Smooth muscle cell (in vitro differentiated cells): Measurements from ENCODE around the gene EMID1. TPM values are rescaled to one million over a fixed set of nuclear protein-coding genes. Genes with fewer than 3 reads are reported as not detected.
"Not testable (repeated sequence)": the region's sequence is repeated elsewhere in the genome, so short reads cannot be mapped to it uniquely, and the experiment has no call there.

Source experiments
- DNase-seq: peaks from one replicate; lab custom pipeline; 2025; ENCODE audit not compliant: unreplicated experiment; lab: John Stamatoyannopoulos, UW
- H2AFZ ChIP-seq: fragments of 200-600 bp; sonication (generic); 2 replicates; pipeline ENCODE4 v1.6.0; 2016; ENCODE audit warnings: antibody characterized with exemption, low read depth, mild to moderate bottlenecking
- H3F3A ChIP-seq: fragments of 200-600 bp; sonication (generic); 2 replicates; pipeline ENCODE4 v1.6.0; 2017; ENCODE audit warnings: antibody characterized with exemption, low read depth
- H3K27ac ChIP-seq: fragments of 200-600 bp; sonication (generic); 2 replicates; pipeline ENCODE4 v1.5.1; 2016; ENCODE audit warnings: low read depth, mild to moderate bottlenecking
- H3K27me3 ChIP-seq: fragments of 200-600 bp; sonication (generic); 2 replicates; pipeline ENCODE4 v1.6.1; 2016; ENCODE audit warnings: low read depth, mild to moderate bottlenecking
- H3K36me3 ChIP-seq: fragments of 200-600 bp; sonication (generic); 2 replicates; pipeline ENCODE4 v1.5.1; 2016; ENCODE audit warnings: low read depth
- H3K4me1 ChIP-seq: fragments of 200-600 bp; sonication (generic); 2 replicates; pipeline ENCODE4 v1.5.1; 2016; ENCODE audit warnings: low read depth
- H3K4me2 ChIP-seq: fragments of 200-600 bp; sonication (generic); 2 replicates; pipeline ENCODE4 v1.6.0; 2016; ENCODE audit warnings: mild to moderate bottlenecking
- H3K4me3 ChIP-seq: fragments of 200-600 bp; sonication (generic); 2 replicates; pipeline ENCODE4 v1.5.1; 2016; ENCODE audit warnings: mild to moderate bottlenecking
- H3K79me2 ChIP-seq: fragments of 200-600 bp; sonication (generic); 2 replicates; pipeline ENCODE4 v1.6.0; 2016; ENCODE audit warnings: low read depth, mild to moderate bottlenecking
- H3K9ac ChIP-seq: fragments of 200-600 bp; sonication (generic); 2 replicates; pipeline ENCODE4 v1.6.0; 2016; ENCODE audit warnings: low read depth
- H3K9me3 ChIP-seq: fragments of 200-600 bp; sonication (generic); replicated peaks from 2 replicates; pipeline ENCODE4 v1.5.1; 2016; ENCODE audit warnings: low read depth
- H4K20me1 ChIP-seq: fragments of 200-600 bp; sonication (generic); 2 replicates; pipeline ENCODE4 v1.6.0; 2016; ENCODE audit warnings: low read depth
- whole genome bisulfite sequencing: methylation state at CpG from one replicate; pipeline ENCODE4 v1.1.7; 2016; ENCODE audit warnings: low lambda C conversion rate; 5-methylcytosine and 5-hydroxymethylcytosine counted together
- polyA plus RNA-seq: library from polyadenylated mRNA; unstranded; fragments of >200 nt; fragmentation: Nextera tagmentation; extraction: Ambion mirVana; gene quantifications from 2 replicates; pipeline ENCODE4 v1.2.1, GENCODE V29; 2016
- total RNA-seq: library from RNA; depleted of rRNA; stranded (reverse); fragments of >200 nt; gene quantifications from 2 replicates; pipeline ENCODE4 v1.2.3, GENCODE V29; 2014
- TF ChIP-seq, protein P1 (sequence below): fragments of 200-600 bp; sonication (generic); IDR thresholded peaks from 2 replicates; pipeline ENCODE4 v1.5.1; 2017; ENCODE audit warnings: borderline replicate concordance, mild to moderate bottlenecking, antibody characterized with exemption; ENCODE audit not compliant: insufficient read depth, poor library complexity, severe bottlenecking

EMID1 gene
- total and polyA plus RNA-seq, 2 experiments from 2014 or later, result 1.1 to 3.9 TPM

DNA sequence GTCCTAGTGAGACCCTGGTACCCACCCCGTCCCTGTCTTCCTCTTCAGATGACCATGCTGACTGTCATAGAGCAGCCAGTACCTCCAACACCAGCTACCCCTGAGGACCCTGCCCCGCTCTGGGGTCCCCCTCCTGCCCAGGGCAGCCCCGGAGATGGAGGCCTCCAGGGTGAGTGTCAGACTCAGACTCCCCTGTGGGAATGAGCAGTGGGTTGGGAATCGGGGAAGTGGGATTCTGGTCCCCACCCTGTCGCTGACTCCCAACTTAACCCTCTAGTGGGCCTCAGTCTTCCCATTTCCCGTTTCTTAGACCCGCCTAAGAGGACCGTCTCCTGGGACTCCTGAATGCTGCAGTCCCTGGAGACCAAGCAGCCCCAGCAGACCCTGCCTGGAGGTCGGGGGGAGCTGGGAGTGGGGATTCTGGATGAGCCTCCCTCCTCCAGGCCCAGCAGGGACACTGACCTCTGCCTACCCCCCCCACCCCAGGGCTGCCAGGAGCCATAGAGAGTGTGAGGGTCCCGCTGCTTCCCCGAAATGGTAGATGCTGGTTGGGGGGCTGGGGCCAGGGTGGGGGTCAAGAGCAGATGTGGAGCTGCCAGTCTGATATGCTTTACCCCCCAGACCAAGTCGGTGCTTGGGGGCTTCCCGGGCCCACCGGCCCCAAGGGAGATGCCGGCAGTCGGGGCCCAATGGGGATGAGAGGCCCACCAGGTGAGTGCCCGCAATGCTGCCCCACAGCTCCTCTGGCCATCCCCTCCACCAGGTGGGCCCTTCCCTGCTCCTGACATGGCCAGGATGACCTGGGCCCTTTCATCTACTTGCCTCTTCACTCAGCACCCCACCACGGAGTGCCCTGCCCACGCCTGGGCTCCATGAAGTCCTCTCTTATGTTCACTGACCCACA is 25.5 kb downstream of the EMID1 start:
- Histone ChIP-seq H3K4me1 (no peaks in the 10 kb centered on the region), H2AFZ (no peak overlapping the region), H3K9me3 (no peaks in the 10 kb centered on the region), H3K79me2 (no peaks in the 10 kb centered on the region), H3F3A (no peaks in the 10 kb centered on the region), H3K36me3 (no peaks in the 10 kb centered on the region), H3K27me3 (no peaks in the 10 kb centered on the region), H3K4me2 (no peak overlapping the region), H3K9ac (no peak overlapping the region), H3K27ac (no peak overlapping the region), H3K4me3 (no peak overlapping the region), H4K20me1 (no peaks in the 10 kb centered on the region)
- DNase-seq, result no peak
- TF ChIP-seq, protein P1, sequence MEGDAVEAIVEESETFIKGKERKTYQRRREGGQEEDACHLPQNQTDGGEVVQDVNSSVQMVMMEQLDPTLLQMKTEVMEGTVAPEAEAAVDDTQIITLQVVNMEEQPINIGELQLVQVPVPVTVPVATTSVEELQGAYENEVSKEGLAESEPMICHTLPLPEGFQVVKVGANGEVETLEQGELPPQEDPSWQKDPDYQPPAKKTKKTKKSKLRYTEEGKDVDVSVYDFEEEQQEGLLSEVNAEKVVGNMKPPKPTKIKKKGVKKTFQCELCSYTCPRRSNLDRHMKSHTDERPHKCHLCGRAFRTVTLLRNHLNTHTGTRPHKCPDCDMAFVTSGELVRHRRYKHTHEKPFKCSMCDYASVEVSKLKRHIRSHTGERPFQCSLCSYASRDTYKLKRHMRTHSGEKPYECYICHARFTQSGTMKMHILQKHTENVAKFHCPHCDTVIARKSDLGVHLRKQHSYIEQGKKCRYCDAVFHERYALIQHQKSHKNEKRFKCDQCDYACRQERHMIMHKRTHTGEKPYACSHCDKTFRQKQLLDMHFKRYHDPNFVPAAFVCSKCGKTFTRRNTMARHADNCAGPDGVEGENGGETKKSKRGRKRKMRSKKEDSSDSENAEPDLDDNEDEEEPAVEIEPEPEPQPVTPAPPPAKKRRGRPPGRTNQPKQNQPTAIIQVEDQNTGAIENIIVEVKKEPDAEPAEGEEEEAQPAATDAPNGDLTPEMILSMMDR, result no peak
- 91% methylated on average over 16 of the region's 19 CpGs for WGBS

DNA sequence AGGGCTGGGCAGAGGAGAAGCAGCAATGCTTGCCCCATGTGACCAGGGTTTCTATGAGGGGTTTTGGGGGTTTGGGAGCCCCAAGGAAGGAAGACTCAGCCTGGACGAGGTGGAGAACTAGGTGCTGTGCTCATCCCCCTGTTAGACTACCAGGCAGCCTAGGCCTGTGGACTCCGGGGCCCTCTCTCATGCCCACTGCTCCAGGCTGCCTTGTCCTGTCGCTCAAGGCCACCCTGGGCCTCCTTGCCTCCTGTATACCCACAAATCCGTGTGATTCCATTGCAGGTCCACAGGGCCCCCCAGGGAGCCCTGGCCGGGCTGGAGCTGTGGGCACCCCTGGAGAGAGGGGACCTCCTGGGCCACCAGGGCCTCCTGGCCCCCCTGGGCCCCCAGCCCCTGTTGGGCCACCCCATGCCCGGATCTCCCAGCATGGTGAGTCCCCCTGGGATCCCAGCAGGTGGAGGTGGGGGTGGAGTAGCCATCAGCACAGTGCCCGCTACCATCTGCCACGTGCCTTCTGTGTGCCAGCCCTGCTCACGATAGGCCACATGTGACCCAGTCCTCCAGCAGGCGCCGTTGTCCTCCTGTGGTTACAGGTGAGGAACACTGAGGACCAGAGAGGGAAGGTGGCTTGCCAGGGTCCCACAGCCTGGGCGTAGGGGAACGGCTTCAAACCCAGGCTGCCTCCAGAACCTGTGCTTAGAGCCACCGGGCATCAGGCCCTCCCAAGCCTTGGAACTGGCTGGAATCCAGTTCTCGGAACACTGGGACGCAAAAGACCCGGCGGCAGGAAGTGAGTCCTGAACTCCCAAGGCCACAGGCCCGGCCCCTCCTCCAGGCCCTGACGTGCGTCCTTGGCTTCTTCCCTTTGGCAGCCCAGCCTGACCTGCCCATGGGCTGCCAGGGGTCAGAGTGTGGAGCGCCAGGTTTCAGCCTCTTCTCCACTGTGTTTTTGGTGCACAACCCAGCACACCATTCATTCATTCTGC is 26.6 kb downstream of the EMID1 start:
- Histone ChIP-seq H3K9ac (no peak overlapping the region), H3F3A (no peaks in the 10 kb centered on the region), H3K4me1 (no peaks in the 10 kb centered on the region), H2AFZ (no peak overlapping the region), H3K27me3 (no peaks in the 10 kb centered on the region), H3K27ac (no peak overlapping the region), H4K20me1 (no peaks in the 10 kb centered on the region), H3K9me3 (no peaks in the 10 kb centered on the region), H3K36me3 (no peaks in the 10 kb centered on the region), H3K79me2 (no peaks in the 10 kb centered on the region), H3K4me3 (no peak overlapping the region), H3K4me2 (no peak overlapping the region)
- no peak for DNase-seq
- TF ChIP-seq, protein P1, result no peak
- 88% methylated on average over 22 of the region's 22 CpGs for WGBS

DNA sequence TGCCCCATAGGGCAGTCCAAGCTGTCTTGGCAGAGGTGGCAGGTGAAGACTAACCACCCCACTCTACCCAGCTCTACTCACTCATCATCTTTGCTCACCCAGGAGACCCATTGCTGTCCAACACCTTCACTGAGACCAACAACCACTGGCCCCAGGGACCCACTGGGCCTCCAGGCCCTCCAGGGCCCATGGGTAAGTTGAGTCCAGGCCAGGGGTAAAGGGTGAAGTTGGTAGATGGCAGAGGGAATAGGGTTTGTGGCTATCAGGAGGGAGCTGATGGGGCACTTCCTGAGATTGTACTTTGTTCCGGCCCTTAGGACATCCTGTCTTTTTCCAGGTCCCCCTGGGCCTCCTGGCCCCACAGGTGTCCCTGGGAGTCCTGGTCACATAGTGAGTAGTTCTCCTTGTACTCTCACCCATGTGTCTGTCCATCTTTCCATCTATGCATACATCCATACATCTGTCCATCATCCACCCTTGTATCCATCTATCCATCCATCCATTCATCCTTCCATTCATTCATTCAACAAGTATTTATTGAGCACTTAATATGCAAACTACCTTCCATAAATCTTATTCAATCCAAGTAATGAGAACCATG is 27.7 kb downstream of the EMID1 start:
- no peaks in the 10 kb centered on the region for H3F3A ChIP-seq
- no peak overlapping the region for H3K27ac ChIP-seq
- H3K27me3 ChIP-seq, result no peaks in the 10 kb centered on the region
- H3K9me3 ChIP-seq, result no peaks in the 10 kb centered on the region
- H3K79me2 ChIP-seq, result no peaks in the 10 kb centered on the region
- WGBS, result 90% methylated on average over 1 of the region's 1 CpG
- no peak overlapping the region for H3K4me2 ChIP-seq
- no peaks in the 10 kb centered on the region for H3K4me1 ChIP-seq
- no peaks in the 10 kb centered on the region for H3K36me3 ChIP-seq
- H3K4me3 ChIP-seq, result no peak overlapping the region
- no peaks in the 10 kb centered on the region for H4K20me1 ChIP-seq
- TF ChIP-seq, protein P1, result no peak
- no peak overlapping the region for H3K9ac ChIP-seq
- no peak overlapping the region for H2AFZ ChIP-seq
- DNase-seq, result no peak

DNA sequence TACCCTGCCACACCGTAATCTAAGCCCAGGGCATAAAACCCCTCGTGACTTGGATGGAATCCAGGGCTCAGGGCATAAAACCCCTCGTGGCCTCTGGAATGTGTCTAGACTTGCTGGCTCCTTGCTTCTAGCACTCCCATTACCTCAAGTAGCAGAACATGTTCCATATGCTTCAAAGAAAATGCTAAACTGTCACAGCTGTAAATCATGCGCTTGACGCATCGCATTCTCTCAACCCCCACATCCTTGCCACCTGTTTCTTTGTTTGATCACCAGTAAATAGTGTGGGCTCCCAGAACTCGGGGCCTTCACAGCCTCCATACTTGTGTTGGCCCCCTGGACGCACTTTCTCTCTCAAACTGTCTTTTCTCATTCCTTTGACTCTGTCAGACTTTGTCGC is 34.8 kb downstream of the EMID1 start:
- H3K36me3 ChIP-seq, H3K9me3 ChIP-seq, H3F3A ChIP-seq, H2AFZ ChIP-seq, H3K9ac ChIP-seq, H3K4me1 ChIP-seq, H4K20me1 ChIP-seq, DNase-seq, H3K4me2 ChIP-seq, H3K79me2 ChIP-seq, H3K27ac ChIP-seq, H3K4me3 ChIP-seq, H3K27me3 ChIP-seq: not testable (repeated sequence)
- 73% methylated on average over 9 of the region's 9 CpGs for WGBS
